BE2C (cell line): ENCODE results near the gene GTF2H2C_2.
A peak's percentile ranks its signal among the peaks of the same experiment; 100 is the strongest.
"Not testable (repeated sequence)": the region's sequence is repeated elsewhere in the genome, so short reads cannot be mapped to it uniquely, and the experiment has no call there.

ENCODE experiments used
- DNase-seq: peaks from one replicate; pipeline ENCODE4 v3.0.0-alpha.2; 2020
- H3K27me3 ChIP-seq: fragments of 250-450 bp; sonication (Bioruptor Pico); 2 replicates; pipeline ENCODE4 v1.5.1; 2020; ENCODE audit warnings: mild to moderate bottlenecking
- H3K36me3 ChIP-seq: fragments of 250-450 bp; sonication (Bioruptor Pico); 2 replicates; pipeline ENCODE4 v1.5.1; 2020; ENCODE audit warnings: mild to moderate bottlenecking
- H3K4me1 ChIP-seq: fragments of 250-450 bp; sonication (Bioruptor Pico); 2 replicates; pipeline ENCODE4 v1.5.1; 2020
- H3K4me3 ChIP-seq: 2 replicates; pipeline ENCODE4 v1.5.1; 2011; ENCODE audit warnings: low read depth, low read length
- H3K9me3 ChIP-seq: fragments of 250-450 bp; sonication (Bioruptor Pico); 2 replicates; pipeline ENCODE4 v1.5.1; 2020

Gene GTF2H2C_2

DNA sequence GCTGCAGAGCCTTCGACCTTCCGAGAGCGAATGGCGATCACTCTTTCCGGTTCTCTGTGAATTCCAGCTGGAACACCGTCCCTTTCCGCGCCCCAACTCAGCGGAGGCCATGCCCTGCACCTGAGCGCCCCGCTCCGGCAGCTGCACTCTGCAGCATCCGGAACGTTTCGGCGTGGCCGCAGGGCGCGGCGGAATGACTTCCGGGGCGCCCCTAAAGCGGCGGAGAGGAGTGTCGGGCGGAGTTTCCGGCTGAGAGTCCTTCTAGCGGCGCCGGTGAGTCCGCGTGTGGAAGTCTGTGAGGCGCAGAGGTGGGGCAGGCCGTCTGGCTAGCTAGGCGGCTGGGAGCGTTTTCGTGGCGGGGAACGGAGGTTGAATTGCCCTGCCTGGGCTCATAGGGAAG lies at the start of gene GTF2H2C_2:
TSS of gene GTF2H2C_2 (plus strand) at position 252 of the 400 bp plus-strand sequence.
- H3K4me3 ChIP-seq, H3K36me3 ChIP-seq, H3K9me3 ChIP-seq, H3K4me1 ChIP-seq, H3K27me3 ChIP-seq, DNase-seq: not testable (repeated sequence)

GRCh38 chr5:70400984-70401686 lies 14.0 kb upstream of the GTF2H2C_2 start:
- H3K4me3 ChIP-seq, result peak overlapping the region; percentile 39
- not testable (repeated sequence) for H3K9me3 ChIP-seq, H3K36me3 ChIP-seq, H3K4me1 ChIP-seq, H3K27me3 ChIP-seq
- peak; percentile 67 for DNase-seq

DNA sequence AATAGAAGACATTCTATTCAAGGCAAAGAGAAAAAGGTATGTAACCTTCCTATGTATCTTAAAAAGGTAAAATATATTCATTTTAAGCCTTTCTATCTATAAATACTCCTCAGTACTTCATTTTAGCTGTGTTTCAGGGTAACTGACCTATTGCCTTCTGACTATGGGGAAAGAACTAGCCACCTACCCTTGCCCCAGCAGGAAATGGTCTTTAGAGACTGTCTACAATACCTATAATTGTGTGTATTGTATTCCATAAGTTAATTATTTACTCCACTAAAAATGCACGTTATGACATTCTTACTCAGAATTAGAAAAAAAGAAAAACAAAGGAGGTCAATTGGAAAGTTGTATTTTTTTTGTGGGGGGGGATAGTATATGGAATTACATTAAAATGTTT lies 6.2 kb downstream of the GTF2H2C_2 start:
- H3K9me3 ChIP-seq, H3K36me3 ChIP-seq, H3K27me3 ChIP-seq, H3K4me1 ChIP-seq, DNase-seq, H3K4me3 ChIP-seq: not testable (repeated sequence)

DNA sequence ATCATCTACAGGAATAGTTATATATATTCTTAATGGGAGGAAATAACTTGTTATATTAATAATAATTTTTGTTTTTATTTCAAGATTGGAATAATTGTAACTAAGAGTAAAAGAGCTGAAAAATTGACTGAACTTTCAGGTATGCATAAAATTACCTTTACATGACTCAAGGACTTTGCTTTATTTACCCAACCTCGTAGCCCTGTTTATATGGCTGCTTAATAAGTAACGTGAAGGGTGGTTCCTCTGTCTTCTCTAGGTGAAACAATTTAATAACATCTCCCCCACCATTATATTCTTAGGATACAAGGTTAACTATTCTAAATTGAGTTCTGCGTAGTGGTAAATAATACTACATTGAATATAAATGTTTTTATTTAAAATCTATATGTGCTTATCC lies 8.0 kb downstream of the GTF2H2C_2 start:
- H3K9me3 ChIP-seq, H3K36me3 ChIP-seq, DNase-seq, H3K4me3 ChIP-seq, H3K4me1 ChIP-seq, H3K27me3 ChIP-seq: not testable (repeated sequence)

DNA sequence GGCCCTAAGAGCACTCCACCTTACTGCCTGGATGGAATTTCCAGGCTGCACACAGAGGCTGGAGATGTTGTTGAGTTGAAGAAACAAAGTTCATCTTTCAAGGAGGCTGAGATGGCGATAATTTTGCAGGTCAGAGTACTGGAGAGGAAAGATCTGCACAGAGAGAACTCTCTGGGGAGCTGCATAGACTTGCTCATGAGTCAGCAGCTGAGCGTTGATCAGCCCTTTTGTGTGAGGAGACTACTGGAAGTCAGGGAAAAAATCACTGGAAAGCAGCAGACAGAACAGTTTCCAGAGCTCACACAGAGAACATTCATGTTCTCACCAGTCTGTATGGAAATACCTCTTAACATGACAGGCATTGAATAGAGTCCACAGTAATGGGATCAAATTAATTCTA lies 23.4 kb downstream of the GTF2H2C_2 start:
- H3K4me3 ChIP-seq, H3K9me3 ChIP-seq, H3K36me3 ChIP-seq, H3K4me1 ChIP-seq, DNase-seq, H3K27me3 ChIP-seq: not testable (repeated sequence)

- DNase-seq, H3K4me1 ChIP-seq, H3K36me3 ChIP-seq, H3K9me3 ChIP-seq, H3K27me3 ChIP-seq, H3K4me3 ChIP-seq: not testable (repeated sequence)
Measured at GRCh38 chr5:70449565-70449964, 34.4 kb downstream of the GTF2H2C_2 start.

GRCh38 chr5:70451249-70451984 lies 36.2 kb downstream of the GTF2H2C_2 start:
- not testable (repeated sequence) for DNase-seq, H3K27me3 ChIP-seq, H3K4me3 ChIP-seq, H3K36me3 ChIP-seq, H3K9me3 ChIP-seq, H3K4me1 ChIP-seq

DNA sequence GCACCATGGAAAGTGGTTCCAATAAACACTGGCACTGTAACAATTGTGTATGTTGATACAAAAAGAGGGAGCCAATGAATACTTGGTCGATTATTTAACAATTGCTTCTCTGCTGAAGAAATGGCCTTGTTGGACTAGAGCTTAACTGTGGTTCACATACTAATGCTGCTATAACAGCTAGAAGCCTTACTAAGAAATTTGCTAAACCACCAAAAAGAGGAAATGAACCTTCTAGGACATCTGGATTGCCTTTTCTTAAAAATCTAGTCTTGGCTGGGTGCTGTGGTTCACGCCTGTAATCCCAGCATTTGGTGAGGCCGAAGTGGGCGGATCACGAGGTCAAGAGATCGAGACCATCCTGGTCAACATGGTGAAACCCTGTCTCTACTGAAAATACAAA lies 41.9 kb downstream of the GTF2H2C_2 start:
- not testable (repeated sequence) for H3K27me3 ChIP-seq, H3K4me1 ChIP-seq, DNase-seq, H3K9me3 ChIP-seq, H3K36me3 ChIP-seq, H3K4me3 ChIP-seq

DNA sequence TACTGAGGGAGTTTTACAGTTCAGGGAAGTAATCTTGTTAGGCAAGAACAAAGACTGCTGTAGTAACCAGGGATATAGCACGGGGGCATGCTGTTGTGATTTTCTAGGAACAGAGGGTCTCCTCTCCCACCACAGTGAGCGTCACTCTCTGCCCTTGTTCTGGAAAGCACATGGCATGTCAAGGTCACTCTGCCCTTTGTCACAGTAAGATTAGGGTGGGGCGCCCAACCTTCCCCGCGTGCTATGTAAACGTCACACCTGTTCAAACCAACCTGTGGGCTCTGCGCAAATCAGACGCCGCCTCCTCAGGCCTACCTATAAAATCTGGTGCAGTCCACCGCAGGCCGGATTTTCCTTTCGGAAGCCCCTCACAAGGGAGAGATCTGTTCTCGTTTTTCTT lies 44.0 kb downstream of the GTF2H2C_2 start:
- not testable (repeated sequence) for H3K4me1 ChIP-seq, DNase-seq, H3K36me3 ChIP-seq, H3K9me3 ChIP-seq, H3K4me3 ChIP-seq, H3K27me3 ChIP-seq

- DNase-seq, H3K4me1 ChIP-seq, H3K4me3 ChIP-seq, H3K27me3 ChIP-seq, H3K36me3 ChIP-seq, H3K9me3 ChIP-seq: not testable (repeated sequence)
Measured at GRCh38 chr5:70461984-70462383, 46.8 kb downstream of the GTF2H2C_2 start.

DNA sequence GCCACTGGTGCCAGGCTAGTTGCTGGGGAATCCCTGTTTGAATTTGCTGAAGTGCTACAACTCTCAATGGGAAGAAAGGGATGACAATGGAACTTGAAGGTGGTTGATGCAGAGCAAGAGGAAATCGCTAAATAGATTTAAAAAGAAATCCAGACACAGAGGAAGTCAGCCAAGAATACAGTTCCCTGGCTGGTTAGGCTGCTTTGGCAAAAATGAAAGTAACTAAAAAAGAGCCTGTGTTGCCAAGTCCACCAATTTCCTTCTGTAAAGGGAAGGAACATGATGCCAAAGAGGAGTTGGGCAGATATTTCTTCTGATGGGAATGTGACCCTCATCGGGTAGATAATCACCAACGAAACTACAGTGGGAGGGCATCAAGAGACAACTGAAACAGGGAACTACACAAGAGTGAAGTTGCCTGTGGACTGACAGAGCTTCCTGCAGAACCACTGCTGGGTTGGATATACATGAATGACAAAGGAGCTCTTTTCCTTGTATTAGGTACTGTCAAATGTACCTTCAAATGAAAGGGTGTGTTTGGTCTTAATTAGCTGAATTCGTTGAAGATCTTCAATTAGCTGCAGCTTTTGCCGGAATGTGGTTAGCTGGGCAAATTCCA lies 49.0 kb downstream of the GTF2H2C_2 start:
- not testable (repeated sequence) for H3K9me3 ChIP-seq, H3K36me3 ChIP-seq, H3K4me3 ChIP-seq, H3K27me3 ChIP-seq, DNase-seq, H3K4me1 ChIP-seq

- not testable (repeated sequence) for H3K4me3 ChIP-seq, H3K27me3 ChIP-seq, H3K9me3 ChIP-seq, H3K36me3 ChIP-seq, DNase-seq, H3K4me1 ChIP-seq
Measured at GRCh38 chr5:70469926-70470509, 54.9 kb downstream of the GTF2H2C_2 start.
